HFFc6 (cell line): ENCODE results near the gene HAVCR2. TPM values are rescaled to one million over a fixed set of nuclear protein-coding genes. Genes with fewer than 3 reads are reported as not detected.

Experiments
- DNase-seq: peaks from one replicate; pipeline ENCODE4 v3.0.0-alpha.2; 2018
- H3K27ac Mint-ChIP-seq: 2 replicates; pipeline ENCODE4 v1.8.0; 2020; ENCODE audit warnings: mild to moderate bottlenecking, mixed read lengths
- H3K27me3 Mint-ChIP-seq: 2 replicates; pipeline ENCODE4 v1.8.0; 2021; ENCODE audit warnings: mild to moderate bottlenecking, moderate library complexity, mixed read lengths; ENCODE audit not compliant: insufficient read depth
- H3K36me3 Mint-ChIP-seq: 2 replicates; pipeline ENCODE4 v1.8.0; 2021; ENCODE audit warnings: low read depth, mixed read lengths
- H3K4me1 Mint-ChIP-seq: 2 replicates; pipeline ENCODE4 v1.8.0; 2020; ENCODE audit warnings: low read depth, mixed read lengths
- H3K4me3 Mint-ChIP-seq: 2 replicates; pipeline ENCODE4 v1.8.0; 2020; ENCODE audit warnings: mild to moderate bottlenecking, moderate library complexity, mixed read lengths
- H3K9me3 Mint-ChIP-seq: 2 replicates; pipeline ENCODE4 v1.8.0; 2020; ENCODE audit warnings: mild to moderate bottlenecking, mixed read lengths
- CTCF ChIP-seq: fragments of 200-600 bp; sonication (generic); IDR thresholded peaks from 2 replicates; pipeline ENCODE4 v1.5.0; 2021; ENCODE audit warnings: antibody characterized with exemption, mild to moderate bottlenecking
- total RNA-seq, 6 experiments: library from RNA; stranded (reverse); fragmentation: NEBNext Ultra II Directional; extraction: Animal tissue kit (Norgen Biotek cat#: 25700); gene quantifications; 2 replicates in 1 of 6; 3 replicates in 5 of 6; pipeline ENCODE4 v1.2.3, GENCODE V29; 2021

HAVCR2 gene
- total RNA-seq, 6 experiments from 2014 or later = 0.07 TPM; not detected in 5

GRCh38 chr5:157045601-157046000, 63.2 kb downstream of the HAVCR2 start:
- no peak overlapping the region for H3K4me3 Mint-ChIP-seq
- H3K36me3 Mint-ChIP-seq = no peaks in the 10 kb centered on the region
- DNase-seq = no peak
- H3K4me1 Mint-ChIP-seq = 0 out of 2 replicates have a peak, but pooled peaks cover 4% of the 10 kb centered on the region
- H3K27me3 Mint-ChIP-seq = peaks cover 1% of the 10 kb centered on the region; the same call in 1 of the 2 replicates
- TF ChIP-seq CTCF = no peak
- peaks cover 5% of the 10 kb centered on the region for H3K9me3 Mint-ChIP-seq
- no peak overlapping the region for H3K27ac Mint-ChIP-seq

- H3K27me3 Mint-ChIP-seq = no peaks in the 10 kb centered on the region
- no peaks in the 10 kb centered on the region for H3K36me3 Mint-ChIP-seq
- no peak overlapping the region for H3K27ac Mint-ChIP-seq
- H3K4me1 Mint-ChIP-seq = no peaks in the 10 kb centered on the region
- H3K9me3 Mint-ChIP-seq = peaks cover 5% of the 10 kb centered on the region; the same call in 1 of the 2 replicates
- DNase-seq = no peak
- TF ChIP-seq CTCF = no peak
- no peak overlapping the region for H3K4me3 Mint-ChIP-seq
Observed at GRCh38 chr5:157038568-157039187, 70.2 kb downstream of the HAVCR2 start.

Other genes with a start within 250 kb of the HAVCR2 start
- gene TIMD4, start 145.8 kb downstream of the HAVCR2 start, total RNA-seq = not detected
- gene HAVCR1, start 49.9 kb downstream of the HAVCR2 start, total RNA-seq = not detected
- gene MED7, start 33.8 kb upstream of the HAVCR2 start, total RNA-seq = 10 to 100 TPM in 5 of 6 experiments, 1 to 10 TPM in 1; 9.3 to 11.0 (median 10.7) TPM
- gene GARIN3, start 57.2 kb upstream of the HAVCR2 start, total RNA-seq = not detected
- not detected for gene ITK, start 71.8 kb upstream of the HAVCR2 start, total RNA-seq
- gene CYFIP2, start 157.1 kb upstream of the HAVCR2 start, total RNA-seq = 10 to 100 TPM in 3 of 6 experiments, 1 to 10 TPM in 3; 7.1 to 20.0 (median 9.7) TPM